Right lobe of liver (tissue), 4 donors: ENCODE results near the gene PFDN4.

Source experiments
- CTCF ChIP-seq, 4 donors: fragments of 200-600 bp in 3 of 4; fragments of 450-650 bp in 1 of 4; IDR thresholded peaks; one replicate each; pipeline versions ENCODE4 v1.5.1 to v1.8.0; 2016 to 2022; ENCODE audit warnings: antibody characterized with exemption in 4 of 4, mild to moderate bottlenecking in 2 of 4
- POLR2A ChIP-seq: fragments of 450-650 bp; IDR thresholded peaks from one replicate; pipeline ENCODE4 v1.6.1; 2017; ENCODE audit warnings: antibody characterized with exemption, mild to moderate bottlenecking
- donor health status: DM: no; HTN: no; CAD: no.
- donor health status: DM: no; HTN: no; CAD: no.
- donor health status: DM: no; HTN: yes; CAD: no.

GRCh38 chr20:54172856-54173652 lies 34.8 kb upstream of the PFDN4 start:
- TF ChIP-seq CTCF (IDR thresholded peaks at IDR 0.05): no peak
- TF ChIP-seq POLR2A: no peak
